HCT116 (cell line): ENCODE data around the gene OPN1SW. TPM values are rescaled to one million over a fixed set of nuclear protein-coding genes. Genes with fewer than 3 reads are reported as not detected.

Experiments used
- ATAC-seq: fragments of 200-7000 bp; cut with Tn5 transposase; 2 replicates; pipeline ENCODE4 v1.9.1; 2020; ENCODE audit warnings: mild to moderate bottlenecking, moderate library complexity
- BruUV-seq: library from RNA; stranded (reverse); fragments of 400-500 nt; replicated peaks from 2 replicates; lab custom pipeline; 2021; lab: Mats Ljungman, UMichigan
- CTCF ChIA-PET: fragments of 300-600 bp; sonication (Branson Sonifier 250); formaldehyde crosslinking; loops from one replicate; lab custom pipeline; 2021; ENCODE audit warnings: antibody characterized with exemption; lab: Charles Lee
- POLR2A ChIA-PET: fragments of 300-600, 350-600 bp; sonication (Branson Sonifier 250); formaldehyde crosslinking; loops from one replicate; lab custom pipeline; 2021; ENCODE audit warnings: antibody characterized with exemption; lab: Charles Lee
- RAD21 ChIA-PET, 2 experiments: fragments of 300-600 bp; sonication (Branson Sonifier 250); formaldehyde crosslinking; loops; one replicate each; lab custom pipeline; 2023; ENCODE audit warnings: low total read pairs in 2 of 2; ENCODE audit not compliant: uncharacterized antibody in 2 of 2, unreplicated experiment in 2 of 2, low non-redundant PET in 1 of 2; lab: Charles Lee
- DNase-seq: peaks from one replicate; pipeline ENCODE4 v3.0.0-alpha.2; 2010; ENCODE audit warnings: low read depth, low spot score
- H2AFZ ChIP-seq: fragments of 200-600 bp; shearing (Covaris generic), sonication (generic); 2 replicates; pipeline ENCODE4 v1.6.1; 2017; ENCODE audit warnings: low read depth, mixed run types, mixed read lengths, antibody characterized with exemption, low read length; ENCODE audit not compliant: poor library complexity, severe bottlenecking
- H3K27ac ChIP-seq: 2 replicates; pipeline ENCODE4 v1.5.1; 2012; ENCODE audit warnings: low read depth, low read length
- H3K27me3 ChIP-seq: fragments of 200-600 bp; sonication (generic); 2 replicates; pipeline ENCODE4 v1.6.1; 2016; ENCODE audit warnings: mixed run types, low read length, mixed read lengths; ENCODE audit not compliant: insufficient read depth
- H3K36me3 ChIP-seq, 2 experiments: fragments of 200-500 bp in 1 of 2; fragments of 200-600 bp in 1 of 2; sonication (Bioruptor generic) in 1 of 2; sonication (generic) in 1 of 2; 2 replicates each; pipeline versions ENCODE4 v1.5.1 to v1.6.1; 2014 to 2016; ENCODE audit warnings: low read length in 2 of 2, inconsistent platforms in 1 of 2, mixed read lengths in 1 of 2, mixed run types in 1 of 2; ENCODE audit not compliant: insufficient read depth in 2 of 2, control insufficient read depth in 1 of 2
- H3K4me1 ChIP-seq, 2 experiments: fragments of 200-600 bp in 1 of 2; sonication (generic) in 1 of 2; 2 replicates each; pipeline versions ENCODE4 v1.5.1 to v1.6.1; 2012 to 2017; ENCODE audit warnings: low read length in 2 of 2, inconsistent platforms in 1 of 2, mild to moderate bottlenecking in 1 of 2, mixed read lengths in 1 of 2, mixed run types in 1 of 2, moderate library complexity in 1 of 2; ENCODE audit not compliant: insufficient read depth in 2 of 2, control insufficient read depth in 1 of 2
- H3K4me2 ChIP-seq: fragments of 200-600 bp; sonication (generic); 2 replicates; pipeline ENCODE4 v1.6.1; 2017; ENCODE audit warnings: mixed run types, low read length, mixed read lengths
- H3K4me3 ChIP-seq, 2 experiments: fragments of 200-600 bp in 1 of 2; sonication (generic) in 1 of 2; replicated peaks in 1 of 2; 2 replicates each; pipeline ENCODE4 v1.5.1; 2011 to 2016; ENCODE audit warnings: low read length in 2 of 2, control low read depth in 1 of 2, low read depth in 1 of 2, mild to moderate bottlenecking in 1 of 2, mixed read lengths in 1 of 2, mixed run types in 1 of 2
- H3K79me2 ChIP-seq: fragments of 200-600 bp; sonication (generic); 2 replicates; pipeline ENCODE4 v1.6.1; 2017; ENCODE audit warnings: mild to moderate bottlenecking, mixed run types, low read length, moderate library complexity, mixed read lengths; ENCODE audit not compliant: insufficient read depth
- H3K9ac ChIP-seq: fragments of 200-600 bp; sonication (generic); 2 replicates; pipeline ENCODE4 v1.6.1; 2016; ENCODE audit warnings: low read length, mixed read lengths
- H3K9me2 ChIP-seq: fragments of 200-600 bp; sonication (generic), shearing (Covaris generic); 2 replicates; pipeline ENCODE4 v1.6.1; 2017; ENCODE audit warnings: mixed run types, mild to moderate bottlenecking, moderate library complexity; ENCODE audit not compliant: insufficient read depth
- H3K9me3 ChIP-seq, 2 experiments: fragments of 200-500 bp in 1 of 2; fragments of 200-600 bp in 1 of 2; sonication (Bioruptor generic) in 1 of 2; sonication (generic) in 1 of 2; 2 replicates each; pipeline ENCODE4 v1.6.1; 2014 to 2017; ENCODE audit warnings: low read length in 2 of 2, mixed read lengths in 2 of 2, inconsistent platforms in 1 of 2, low read depth in 1 of 2, mild to moderate bottlenecking in 1 of 2, mixed run types in 1 of 2, moderate library complexity in 1 of 2; ENCODE audit not compliant: control insufficient read depth in 1 of 2, insufficient read depth in 1 of 2
- H4K20me1 ChIP-seq: fragments of 200-600 bp; sonication (generic), shearing (Covaris generic); 2 replicates; pipeline ENCODE4 v1.6.1; 2017; ENCODE audit warnings: mixed run types, mild to moderate bottlenecking, moderate library complexity; ENCODE audit not compliant: insufficient read depth
- ELF1 ChIP-seq: IDR thresholded peaks from 2 replicates; pipeline ENCODE4 v1.6.1; 2012; ENCODE audit warnings: low read depth, borderline replicate concordance
- POLR2A ChIP-seq: IDR thresholded peaks from 2 replicates; pipeline ENCODE4 v1.7.0; 2011; ENCODE audit warnings: borderline replicate concordance; ENCODE audit not compliant: insufficient read depth, insufficient read length; ENCODE audit errors: extremely low read depth
- REST ChIP-seq: IDR thresholded peaks from 2 replicates; pipeline ENCODE4 v1.6.1; 2012; ENCODE audit warnings: low read depth
- SIN3A ChIP-seq: IDR thresholded peaks from 2 replicates; pipeline ENCODE4 v1.6.1; 2012; ENCODE audit warnings: low read depth
- TCF7L2 ChIP-seq: IDR thresholded peaks from 2 replicates; pipeline ENCODE4 v1.7.0; 2011; ENCODE audit warnings: borderline replicate concordance, inconsistent platforms; ENCODE audit not compliant: insufficient read depth, insufficient read length; ENCODE audit errors: extremely low read depth
- ZBTB33 ChIP-seq: IDR thresholded peaks from 2 replicates; pipeline ENCODE4 v1.6.1; 2011; ENCODE audit warnings: mild to moderate bottlenecking, low read length, moderate library complexity; ENCODE audit not compliant: insufficient replicate concordance; ENCODE audit errors: extremely low read depth
- intact Hi-C: fragments of 100-400 bp; cut with micrococcal nuclease; formaldehyde crosslinking; loops from 2 replicates; pipeline ENCODE4 v1.10.0; 2022
- total RNA-seq: library from RNA; stranded (reverse); gene quantifications from one replicate; pipeline ENCODE4 v1.2.1, GENCODE V29; 2021; ENCODE audit not compliant: unreplicated experiment
- TF ChIP-seq, protein P1 (sequence below): IDR thresholded peaks from 2 replicates; pipeline ENCODE4 v1.6.1; 2012

The OPN1SW gene
- total RNA-seq, 1 experiment from 2014 or later, result not detected

DNA sequence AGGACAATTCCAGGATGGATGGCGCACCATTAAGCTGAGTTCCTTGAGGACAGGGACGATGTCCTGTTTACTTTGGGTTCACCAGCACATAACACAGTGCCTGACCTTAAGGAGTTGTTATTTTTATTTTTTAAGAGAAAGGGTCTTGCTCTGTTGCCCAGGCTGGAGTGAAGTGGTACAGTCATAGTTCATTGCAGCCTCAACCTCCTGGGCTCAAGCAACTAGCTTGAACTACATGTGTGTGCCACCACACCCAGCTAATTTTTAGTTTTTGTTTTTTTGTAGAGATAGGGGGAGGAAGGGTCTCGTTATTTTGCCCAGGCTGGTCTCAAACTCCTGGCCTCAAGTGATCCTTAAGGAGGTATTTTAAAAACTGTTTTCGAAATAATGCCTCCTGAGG is 38.2 kb downstream of the OPN1SW start (continued):
- no peak for TF ChIP-seq REST
- TF ChIP-seq, protein P1, sequence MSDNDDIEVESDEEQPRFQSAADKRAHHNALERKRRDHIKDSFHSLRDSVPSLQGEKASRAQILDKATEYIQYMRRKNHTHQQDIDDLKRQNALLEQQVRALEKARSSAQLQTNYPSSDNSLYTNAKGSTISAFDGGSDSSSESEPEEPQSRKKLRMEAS, result no peak
- TF ChIP-seq POLR2A, result no peak
- TF ChIP-seq ELF1, result no peak

GRCh38 chr7:128735436-128735835 is 40.2 kb downstream of the OPN1SW start:
- RAD21 ChIA-PET, result no interaction called here
- POLR2A ChIA-PET, result no interaction called here

More at GRCh38 chr7:128735436-128735835, 40.2 kb downstream of the OPN1SW start:
- Histone ChIP-seq H3K27me3 (no peaks in the 10 kb centered on the region), H3K9me3 (no peaks in the 10 kb centered on the region), H3K4me2 (peak overlapping the region; percentile 24; the same call in 1 of the 2 replicates), H3K9ac (no peak overlapping the region), H2AFZ (peak overlapping the region; percentile 22), H3K27ac (no peak overlapping the region), H3K79me2 (peaks cover 13% of the 10 kb centered on the region), H3K9me2 (no peaks in the 10 kb centered on the region), H4K20me1 (peaks cover 7% of the 10 kb centered on the region; the same call in 1 of the 2 replicates), H3K36me3 (no peaks in the 10 kb centered on the region), H3K4me3 (no peak overlapping the region), H3K4me1 (peaks cover 7 to 32% of the 10 kb centered on the region in 2 experiments)
- CTCF ChIA-PET, result no interaction called here
- TF ChIP-seq ZBTB33, result no peak
- no peak for TF ChIP-seq SIN3A
- no peak for TF ChIP-seq TCF7L2
- DNase-seq (no peak), ATAC-seq (no peak)
- no TSS peak for BruUV-seq
- intact Hi-C loops, result no loop called here
